HG03457 (cell line): ENCODE data around the gene UPK2.
"Not testable (repeated sequence)": the region's sequence is repeated elsewhere in the genome, so short reads cannot be mapped to it uniquely, and the experiment has no call there.

Experiments used
- ATAC-seq: cut with Tn5 transposase; IDR thresholded peaks from one replicate; pipeline ENCODE4 v1.9.1; 2021; ENCODE audit warnings: moderate number of reproducible peaks; ENCODE audit not compliant: unreplicated experiment

Gene UPK2

DNA sequence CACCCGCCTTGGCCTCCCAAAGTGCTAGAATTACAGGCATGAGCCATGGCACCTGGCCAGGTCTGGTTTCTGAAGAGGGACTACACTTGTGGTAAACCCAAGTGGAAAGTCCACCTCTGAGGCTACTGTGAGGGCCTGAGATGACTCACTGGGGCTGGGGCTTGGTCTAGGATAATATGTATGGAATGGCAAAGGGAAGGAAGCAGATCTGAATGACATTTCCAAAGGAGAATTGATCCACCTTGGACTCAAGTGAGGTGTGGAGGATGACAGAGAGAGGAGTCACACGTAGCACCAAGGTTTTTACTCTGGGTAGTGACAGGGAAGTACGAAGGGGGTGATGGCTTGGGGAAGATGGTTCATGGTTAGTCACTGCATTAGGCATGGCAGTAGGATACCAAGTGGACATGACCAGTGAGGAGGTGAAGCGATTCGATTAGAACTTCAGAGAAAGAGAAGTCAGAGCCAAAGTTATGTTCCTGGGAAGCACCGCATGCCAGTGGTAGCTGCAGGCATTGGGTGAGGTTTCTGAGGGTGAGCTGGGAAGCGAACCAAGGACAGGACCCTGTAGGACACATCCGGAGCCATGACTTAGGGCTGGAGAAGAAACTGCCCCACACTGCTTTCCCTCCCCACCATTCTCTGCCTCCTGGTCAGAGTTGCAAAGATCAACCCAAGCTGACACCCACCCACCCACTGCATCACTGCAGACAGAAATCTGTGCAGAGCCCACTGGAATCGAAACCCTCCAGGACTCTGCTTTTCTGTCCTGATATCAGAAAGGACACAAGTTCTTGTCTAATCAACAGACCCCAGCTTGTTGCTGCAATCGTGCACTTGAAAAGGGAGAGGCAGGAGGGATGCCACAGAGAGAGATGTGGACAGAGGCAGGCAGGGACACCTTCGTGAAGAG is 17.4 kb upstream of the UPK2 start:
- no peak for ATAC-seq

DNA sequence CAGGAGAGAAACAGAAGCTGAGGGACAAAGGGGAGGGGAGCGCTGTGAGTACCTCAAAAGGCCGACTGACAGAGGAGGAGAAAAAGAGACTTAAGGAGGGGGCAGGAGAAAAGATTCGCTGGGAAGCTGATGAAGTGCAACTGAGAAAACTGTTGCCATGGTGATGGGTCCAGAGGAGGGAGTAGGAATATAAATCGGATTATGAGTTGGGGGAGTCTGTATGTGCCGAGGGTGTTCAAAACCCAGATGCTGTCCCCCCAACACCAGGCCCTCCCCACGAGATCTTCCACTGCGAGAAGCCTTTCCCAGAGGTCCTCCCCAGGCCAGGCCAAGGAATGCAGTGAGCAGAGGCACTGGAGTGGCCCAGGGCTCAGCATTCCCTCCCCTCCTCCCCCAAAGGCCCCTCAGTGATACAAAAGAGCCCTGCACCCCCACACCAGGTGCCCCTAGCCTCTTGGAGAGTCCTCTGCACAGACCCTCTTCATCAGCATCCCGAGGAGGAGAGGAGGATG is 16.6 kb upstream of the UPK2 start:
- no peak for ATAC-seq

DNA sequence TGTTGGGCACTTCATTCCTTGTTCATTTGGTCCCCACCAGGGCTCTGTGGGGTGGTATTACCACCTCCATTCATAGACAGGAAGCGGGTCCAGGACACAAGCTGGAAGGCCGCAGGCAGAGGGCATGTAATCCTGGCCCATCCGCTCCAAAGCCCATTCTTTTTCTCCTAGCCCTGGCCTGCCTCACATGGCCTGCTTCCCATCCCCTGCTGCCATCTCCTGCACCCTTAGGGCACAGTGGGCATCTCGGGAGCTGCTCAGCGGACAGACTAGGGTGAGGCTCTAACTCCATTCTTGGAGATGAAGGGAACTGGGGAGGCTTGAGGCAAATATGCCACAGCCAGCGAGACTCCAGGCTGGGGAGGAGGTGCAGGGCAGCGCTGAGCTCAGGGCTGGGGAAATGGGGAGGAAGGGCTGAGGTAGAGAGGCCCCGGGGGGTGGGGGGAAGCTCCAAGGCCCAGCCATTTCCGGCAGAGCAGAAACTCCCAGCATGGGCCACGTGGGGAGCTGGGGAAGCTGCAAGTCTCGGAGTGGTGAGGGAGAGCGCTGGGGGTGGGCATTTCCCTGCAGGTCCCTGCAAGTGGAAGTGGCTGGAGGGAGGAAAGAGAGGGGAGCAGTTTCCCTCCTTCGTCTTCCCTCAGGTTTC is 16.0 kb upstream of the UPK2 start:
- ATAC-seq, result no peak

DNA sequence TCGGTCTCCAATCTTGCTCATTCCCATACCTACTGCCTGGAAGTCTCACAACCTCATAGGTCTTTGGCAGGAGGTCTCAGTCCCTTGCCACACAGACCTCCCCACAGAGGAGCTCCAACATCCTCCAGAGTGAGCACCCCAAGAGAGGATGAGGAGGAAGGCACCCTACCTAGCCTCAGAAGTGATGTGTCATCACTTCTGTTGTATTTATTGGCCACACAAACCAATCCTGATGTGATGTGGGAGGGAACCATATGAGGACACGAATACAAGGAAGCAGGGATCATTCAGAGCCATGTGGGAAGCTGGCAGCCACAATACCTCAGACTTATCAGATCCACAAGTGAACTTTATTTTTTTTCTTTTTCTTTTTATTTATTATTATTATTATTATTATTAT is 9.0 kb upstream of the UPK2 start:
- no peak for ATAC-seq

DNA sequence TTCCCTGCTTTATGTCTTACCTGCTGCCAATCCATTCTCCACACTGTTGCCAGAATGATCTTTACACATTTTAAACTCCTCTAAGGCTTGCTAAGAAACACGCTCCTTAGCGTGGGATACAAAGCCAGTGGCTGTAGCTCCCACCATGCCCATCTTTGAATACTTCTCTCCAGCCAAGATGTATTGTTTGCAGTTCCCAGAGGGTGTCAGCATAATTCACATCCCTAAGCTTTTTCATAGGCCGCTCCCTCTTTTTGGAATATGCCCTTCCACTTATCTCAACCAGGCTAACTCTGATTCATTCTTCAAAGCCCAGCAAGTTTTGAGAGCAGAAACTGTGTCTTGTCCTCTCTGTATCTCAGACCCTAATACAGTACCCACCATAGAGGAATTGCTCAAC is 8.1 kb upstream of the UPK2 start:
- no peak for ATAC-seq

DNA sequence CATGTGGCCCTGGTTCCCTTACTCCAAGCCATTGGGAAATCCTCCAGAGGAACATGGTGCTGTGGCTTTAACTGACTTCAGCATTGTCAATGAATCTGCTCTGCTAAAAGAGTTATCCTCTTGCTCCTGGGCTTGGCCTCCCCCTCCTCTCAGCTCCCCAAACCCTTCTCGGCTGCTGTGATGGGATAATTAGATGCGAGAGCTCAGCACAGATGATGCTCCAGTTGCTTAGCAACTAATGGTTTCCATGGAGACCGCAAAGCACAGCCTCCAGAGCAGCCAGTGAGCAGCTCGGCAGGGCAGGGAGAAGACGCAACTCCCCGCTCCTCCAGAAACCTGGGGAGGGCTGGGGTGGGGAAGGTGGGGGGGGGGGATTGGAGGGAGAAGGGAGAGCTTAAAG is 2.8 kb upstream of the UPK2 start:
- no peak for ATAC-seq

DNA sequence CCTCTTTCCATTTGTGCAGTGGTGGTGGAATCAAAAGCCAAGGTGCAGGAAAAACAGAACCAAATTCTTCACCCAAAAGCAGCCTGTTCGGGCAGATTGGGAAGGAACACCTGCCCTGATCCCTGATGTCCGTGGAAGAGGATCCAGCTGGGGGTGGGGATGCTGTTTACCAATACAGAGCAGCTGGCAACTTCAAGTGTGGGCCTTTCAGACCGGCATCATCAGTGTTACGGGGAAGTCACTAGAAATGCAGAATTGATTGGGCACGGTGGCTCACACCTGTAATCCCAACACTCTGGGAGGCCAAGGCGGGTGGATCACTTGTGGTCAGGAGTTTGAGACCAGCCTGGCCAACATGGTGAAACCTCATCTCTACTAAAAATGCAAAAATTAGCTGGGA is 2.1 kb upstream of the UPK2 start:
- not testable (repeated sequence) for ATAC-seq

DNA sequence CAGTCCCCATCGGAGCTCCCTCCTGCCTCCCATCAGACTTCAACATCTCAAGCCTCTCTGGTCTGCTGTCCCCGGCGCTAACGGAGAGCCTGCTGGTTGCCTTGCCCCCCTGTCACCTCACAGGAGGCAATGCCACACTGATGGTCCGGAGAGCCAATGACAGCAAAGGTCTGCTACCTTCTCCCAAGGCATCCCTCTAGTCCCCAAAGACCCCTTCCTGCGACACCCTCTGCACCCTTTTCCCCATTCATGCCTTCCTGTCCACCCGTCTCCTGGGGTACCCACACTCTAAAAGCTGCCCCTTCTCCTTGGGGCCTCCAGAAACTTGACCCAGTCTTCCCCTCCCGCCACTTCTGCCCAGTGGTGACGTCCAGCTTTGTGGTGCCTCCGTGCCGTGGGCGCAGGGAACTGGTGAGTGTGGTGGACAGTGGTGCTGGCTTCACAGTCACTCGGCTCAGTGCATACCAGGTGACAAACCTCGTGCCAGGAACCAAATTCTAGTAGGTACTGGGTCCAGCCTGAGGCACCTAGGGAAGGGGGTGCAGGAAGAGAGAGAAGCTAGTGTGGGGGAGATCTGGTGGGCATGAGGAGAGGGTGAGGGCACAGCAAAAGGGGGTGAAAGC is 860 bp downstream of the UPK2 start:
- no peak for ATAC-seq

DNA sequence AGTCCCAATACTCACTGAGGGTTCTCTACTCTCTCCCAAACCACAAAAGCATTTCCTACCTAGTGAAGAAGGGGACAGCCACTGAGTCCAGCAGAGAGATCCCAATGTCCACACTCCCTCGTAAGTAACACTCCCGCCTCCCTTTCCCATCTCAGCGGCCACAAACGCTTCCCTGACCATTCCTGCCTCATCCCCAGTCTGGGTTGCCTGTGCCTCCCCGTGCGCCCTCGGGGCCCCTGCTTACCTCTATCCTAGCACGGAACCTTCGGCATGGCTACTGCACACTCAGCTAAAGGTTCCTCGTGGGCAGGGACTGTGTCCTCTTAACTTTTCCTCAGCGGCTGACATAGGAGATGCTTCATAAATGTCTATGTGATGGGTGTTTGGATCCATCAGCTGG is 1.5 kb downstream of the UPK2 start:
- no peak for ATAC-seq

DNA sequence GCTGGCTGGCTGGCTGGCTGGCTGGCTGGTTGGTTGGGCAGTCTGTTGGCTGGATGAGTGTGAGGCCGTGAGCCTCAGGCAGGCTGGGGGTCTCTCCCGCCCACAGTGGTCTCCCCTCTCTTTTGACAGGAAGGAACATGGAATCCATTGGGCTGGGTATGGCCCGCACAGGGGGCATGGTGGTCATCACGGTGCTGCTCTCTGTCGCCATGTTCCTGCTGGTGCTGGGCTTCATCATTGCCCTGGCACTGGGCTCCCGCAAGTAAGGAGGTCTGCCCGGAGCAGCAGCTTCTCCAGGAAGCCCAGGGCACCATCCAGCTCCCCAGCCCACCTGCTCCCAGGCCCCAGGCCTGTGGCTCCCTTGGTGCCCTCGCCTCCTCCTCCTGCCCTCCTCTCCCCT is 1.9 kb downstream of the UPK2 start:
- ATAC-seq, result no peak

DNA sequence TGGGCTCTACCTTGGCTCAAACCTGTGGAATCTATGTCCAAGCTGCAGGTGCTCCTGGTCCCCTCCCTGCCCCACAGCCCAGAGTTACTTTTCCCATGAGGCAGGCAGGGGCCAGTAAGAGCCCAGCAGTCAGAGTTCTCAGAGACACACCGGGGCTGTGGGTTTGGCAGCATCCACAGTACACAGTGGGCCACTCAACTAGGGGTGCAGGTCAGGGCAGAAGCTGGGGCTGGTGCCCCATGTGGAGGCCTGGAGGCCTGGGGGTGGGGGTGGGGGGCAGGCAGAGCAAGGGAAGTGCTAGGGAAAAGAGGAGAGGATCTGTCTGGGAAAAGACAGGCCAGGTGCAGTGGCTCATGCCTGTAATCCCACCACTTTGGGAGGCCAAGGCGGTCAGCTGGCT is 2.5 kb downstream of the UPK2 start:
- no peak for ATAC-seq

DNA sequence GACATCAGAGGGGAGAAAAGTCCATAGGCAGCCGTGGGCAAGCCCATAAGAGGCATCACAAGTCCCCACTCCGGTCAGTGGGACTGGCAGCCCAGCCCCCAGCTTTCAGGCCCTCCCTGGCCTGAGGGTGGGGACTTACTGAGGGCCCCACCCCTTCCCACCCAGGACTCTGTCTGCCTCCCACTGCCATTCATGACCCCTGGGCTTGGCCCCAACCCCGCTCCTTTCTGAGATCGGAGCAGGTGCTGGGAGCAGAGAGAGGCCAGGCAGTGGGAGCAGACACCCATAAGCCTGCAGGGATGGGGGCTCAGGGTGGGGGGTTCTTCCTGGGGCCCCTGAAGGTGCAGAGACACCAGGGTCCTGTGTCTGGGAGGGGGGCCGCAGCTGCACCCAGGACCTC is 5.1 kb downstream of the UPK2 start:
- ATAC-seq, result no peak

DNA sequence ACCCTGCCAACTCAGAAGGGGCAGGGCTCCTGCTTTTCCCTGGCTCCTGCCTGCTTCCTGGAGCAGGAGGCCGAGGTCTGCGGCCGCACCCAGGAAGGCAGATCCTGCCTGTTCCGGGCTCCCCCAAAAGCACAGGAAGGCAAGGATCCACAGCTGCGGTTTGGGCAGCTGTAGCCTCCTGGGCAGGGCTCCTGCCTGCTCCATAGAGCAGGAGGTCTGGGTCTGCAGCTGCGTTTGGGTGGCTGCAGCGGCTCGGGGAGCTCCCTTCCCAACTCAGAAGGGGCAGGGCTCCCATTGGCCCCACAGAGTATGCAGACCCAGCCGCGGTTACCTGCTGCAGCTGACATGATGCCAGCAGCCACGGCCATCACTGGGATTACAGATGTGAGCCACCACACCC is 5.5 kb downstream of the UPK2 start:
- no peak for ATAC-seq

DNA sequence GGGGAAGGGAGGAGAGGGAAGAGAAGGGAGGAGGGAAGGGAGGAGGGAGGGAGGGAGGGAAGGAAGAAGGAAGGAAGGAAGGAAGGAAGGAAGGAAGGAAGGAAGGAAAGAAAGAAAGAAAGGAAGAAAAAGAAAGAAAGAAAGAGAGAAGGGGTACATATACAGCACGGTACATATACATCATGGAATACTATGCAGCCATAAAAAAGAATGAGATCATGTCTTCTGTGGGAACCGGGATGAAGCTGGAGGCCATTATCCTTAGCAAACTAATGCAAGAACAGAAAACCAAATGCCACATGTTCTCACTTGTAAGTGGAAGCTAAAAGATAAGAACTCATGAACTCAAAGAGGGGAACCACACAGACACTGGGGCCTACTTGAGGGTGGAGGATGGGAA is 13.4 kb downstream of the UPK2 start:
- ATAC-seq, result not testable (repeated sequence)

DNA sequence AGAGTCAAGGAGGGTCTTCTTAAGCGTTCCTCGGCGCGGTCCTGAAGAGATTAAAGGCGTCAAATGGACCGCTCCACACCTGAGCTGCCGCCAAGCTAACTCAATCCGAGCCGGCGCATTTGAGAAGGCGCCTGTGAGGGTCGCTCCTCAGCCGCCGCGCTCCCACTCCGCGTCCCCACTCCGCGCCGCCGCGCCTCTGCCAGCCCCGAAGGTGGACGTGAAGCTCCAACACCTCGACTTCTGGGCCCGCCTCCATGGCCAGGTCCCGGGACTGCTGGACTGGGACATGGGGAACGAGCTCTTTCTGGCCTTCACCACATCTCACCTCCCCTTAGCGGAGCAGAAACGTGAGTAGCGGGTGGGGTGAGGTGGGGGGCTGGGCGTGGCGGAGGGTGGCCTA is 15.5 kb downstream of the UPK2 start, which contains the start of gene FOXR1:
Gene FOXR1 (plus strand): TSS at position 116 of the 400 bp plus-strand sequence. CDS start 171 bp downstream, at position 287.
- ATAC-seq, result no peak

DNA sequence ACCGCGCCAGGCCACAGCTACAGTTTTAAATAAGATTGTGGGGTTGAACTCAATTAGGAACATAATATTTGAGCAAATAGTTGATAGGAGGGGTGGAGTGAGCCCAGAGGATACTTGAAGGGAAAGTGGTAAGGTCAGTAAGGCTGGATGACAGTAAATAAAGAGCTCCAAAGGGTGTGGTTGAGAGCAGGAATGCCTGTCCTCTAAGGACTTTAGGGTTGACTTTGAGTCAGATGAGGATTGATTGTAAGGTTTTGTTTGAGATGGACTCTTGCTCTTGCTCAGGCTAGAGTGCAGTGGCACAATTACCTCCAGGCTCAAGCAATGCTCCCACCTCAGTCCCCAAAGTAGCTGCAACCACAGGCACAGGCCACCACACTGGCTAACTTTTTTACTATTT is 17.9 kb downstream of the UPK2 start:
- ATAC-seq, result no peak

DNA sequence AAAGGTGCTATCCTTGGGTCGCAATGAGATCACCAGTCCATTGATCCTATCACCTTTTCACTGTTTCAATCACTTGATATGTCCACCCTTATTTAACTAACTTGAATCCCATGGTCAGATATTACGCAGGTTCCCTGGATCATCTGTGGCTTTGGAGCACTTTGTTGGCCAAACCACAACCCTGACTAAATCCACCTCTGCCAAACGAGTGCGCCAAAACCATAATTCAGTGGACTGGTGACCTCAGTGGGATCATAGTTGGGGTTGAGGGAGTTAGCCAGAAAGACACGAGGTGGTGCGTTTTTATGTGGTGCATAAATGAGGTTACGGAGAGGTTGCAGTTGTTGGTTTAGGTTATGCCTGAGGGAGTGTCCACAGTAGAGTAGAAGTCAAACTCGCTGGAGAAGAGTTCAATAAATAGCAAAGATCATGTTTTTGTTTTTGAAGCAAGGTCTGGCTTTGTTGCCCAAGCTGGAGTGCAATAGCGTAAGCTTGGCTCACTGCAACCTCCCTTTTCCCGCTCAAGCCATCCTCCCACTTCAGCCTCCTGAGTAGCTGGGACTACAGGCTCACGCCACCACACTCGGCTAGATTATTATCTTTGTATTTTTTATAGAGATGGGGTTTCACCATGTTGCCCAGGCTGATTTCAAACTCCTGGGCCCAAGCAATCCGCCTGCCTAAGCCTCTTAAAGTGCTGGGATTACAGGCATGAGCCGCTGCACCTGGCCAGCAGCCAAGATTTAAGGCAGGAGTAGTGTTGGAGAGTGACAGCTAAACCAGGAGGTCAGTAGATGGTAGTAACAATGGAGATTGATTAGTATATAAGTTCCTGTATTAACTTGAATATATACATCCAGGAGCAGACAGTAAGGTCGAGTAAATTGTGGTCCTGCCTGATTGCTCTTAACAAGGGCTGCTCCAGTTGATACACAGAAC is 19.9 kb downstream of the UPK2 start:
- ATAC-seq, result no peak

DNA sequence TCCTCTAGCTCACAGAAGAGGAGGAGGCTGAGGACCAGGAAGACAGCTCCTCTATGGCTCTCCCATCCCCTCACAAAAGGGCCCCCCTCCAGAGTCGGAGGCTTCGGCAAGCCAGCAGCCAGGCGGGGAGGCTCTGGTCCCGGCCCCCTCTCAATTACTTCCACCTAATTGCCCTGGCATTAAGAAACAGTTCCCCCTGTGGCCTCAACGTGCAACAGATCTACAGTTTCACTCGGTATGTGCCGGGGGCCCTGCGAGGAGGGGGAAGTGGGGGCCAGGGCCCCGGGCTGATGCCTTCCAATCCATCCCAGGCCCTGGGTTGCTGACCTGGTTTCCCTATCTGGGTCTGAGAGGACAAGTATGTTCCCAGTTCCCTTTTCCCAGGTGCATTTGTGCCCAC is 23.3 kb downstream of the UPK2 start:
- ATAC-seq, result no peak

DNA sequence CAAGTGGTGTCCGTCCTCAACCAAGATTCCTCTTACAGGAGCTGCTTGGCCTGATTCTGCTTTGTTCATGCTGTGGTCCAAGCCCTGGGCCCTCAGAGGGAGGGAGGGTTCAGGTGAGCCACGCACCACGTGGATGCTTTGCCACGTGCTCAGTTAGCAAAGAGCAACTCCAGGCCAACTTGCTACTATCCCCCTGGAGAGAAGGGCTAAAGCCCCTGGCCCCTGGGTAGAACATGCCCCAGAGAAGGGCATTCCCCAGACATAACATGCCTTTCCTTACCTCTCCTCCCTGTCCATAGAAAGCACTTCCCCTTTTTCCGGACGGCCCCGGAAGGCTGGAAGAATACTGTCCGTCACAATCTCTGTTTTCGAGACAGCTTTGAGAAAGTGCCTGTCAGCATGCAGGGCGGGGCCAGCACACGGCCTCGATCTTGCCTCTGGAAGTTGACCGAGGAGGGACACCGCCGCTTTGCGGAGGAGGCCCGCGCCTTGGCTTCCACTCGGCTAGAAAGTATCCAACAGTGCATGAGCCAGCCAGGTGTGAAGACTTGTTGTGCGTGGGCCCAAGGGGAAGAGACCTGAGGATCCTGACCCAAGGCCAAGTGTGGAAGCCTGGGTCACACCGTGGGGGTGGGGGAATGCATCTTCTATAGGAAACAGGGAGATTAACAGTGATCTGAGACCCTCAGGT is 24.2 kb downstream of the UPK2 start:
- ATAC-seq, result no peak

DNA sequence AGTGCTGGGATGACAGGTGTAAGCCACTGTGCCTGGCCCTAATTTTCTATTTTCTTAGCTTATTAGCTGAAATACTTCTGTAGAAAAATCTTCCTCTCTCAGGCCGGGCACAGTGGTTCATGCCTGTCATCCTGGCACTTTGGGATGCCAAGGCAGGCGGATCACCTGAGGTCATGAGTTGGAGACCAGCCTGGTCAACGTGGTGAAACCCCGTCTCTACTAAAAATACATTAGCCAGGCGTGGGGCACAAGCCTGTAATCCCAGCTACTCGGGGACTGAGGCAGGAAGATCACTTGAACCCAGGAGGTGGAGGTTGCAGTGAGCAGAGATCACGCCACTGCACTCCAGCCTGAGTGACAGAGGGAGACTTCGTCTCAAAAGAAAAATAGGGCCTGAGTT is 28.2 kb downstream of the UPK2 start:
- not testable (repeated sequence) for ATAC-seq
